ENCODE measurements around the gene RALB. TPM values are rescaled to one million over a fixed set of nuclear protein-coding genes. Genes with fewer than 3 reads are reported as not detected.

Gene RALB
- polyA plus RNA-seq, 2 of the 4 experiments (the other 2 are of a cell fraction): 72.9 to 76.5 TPM

DNA sequence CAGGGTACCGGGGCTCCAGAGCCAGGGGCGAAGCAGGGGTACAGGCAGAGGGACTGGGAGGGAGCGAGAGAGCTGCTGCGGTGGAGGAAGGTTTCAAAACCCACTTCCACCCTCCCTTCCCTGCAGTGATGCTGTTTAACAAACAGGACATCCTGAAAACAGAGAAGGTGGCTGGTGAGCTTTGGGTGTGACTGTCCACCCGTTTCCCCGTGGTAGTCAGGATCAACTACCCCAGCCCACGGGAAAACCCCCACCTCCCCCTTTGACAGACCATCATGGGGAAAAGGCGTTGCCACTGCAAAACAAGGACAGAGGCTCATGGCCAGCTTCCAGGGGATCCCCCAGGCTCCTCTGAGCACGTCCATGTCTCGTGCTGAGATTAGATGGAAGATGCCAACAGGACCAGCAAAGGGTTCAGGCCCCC is 42.4 kb upstream of the RALB start:
- no peak for FAIRE-seq
- Histone ChIP-seq H3K27ac (no peak overlapping the region), H3K4me1 (no peaks in the 10 kb centered on the region), H3K9me3 (no peaks in the 10 kb centered on the region), H3K4me3 (no peak overlapping the region), H3K4me2 (no peak overlapping the region)
- no peak for ATAC-seq
- no peak for DNase-seq (ENCODE audit: low read depth in 1 of 2, low spot score in 1 of 2)
- ChIA-PET POLR2A (interaction anchor here (0.6 to 0.9 kb wide), 2 partner anchors 13 to 1223 kb away, joined by 3 to 4 read pairs; partner anchors contain the start of gene TMEM185B), CTCF (no interaction called here)
- TF ChIP-seq HOXB13 (CRISPR knock-in tag; IDR thresholded peaks at IDR 0.05; ENCODE audit: low read depth): no peak
- no peak for TF ChIP-seq PBX3 (IDR thresholded peaks at IDR 0.05)
- TF ChIP-seq CBX8 (IDR thresholded peaks at IDR 0.05): no peak
- no peak for TF ChIP-seq POLR2A (IDR thresholded peaks at IDR 0.05; ENCODE audit: low read length)
- no peak for TF ChIP-seq BCL3 (IDR thresholded peaks at IDR 0.05)
- no peak for TF ChIP-seq NR3C1 (IDR thresholded peaks at IDR 0.05)
- no peak for TF ChIP-seq BHLHE40 (IDR thresholded peaks at IDR 0.05; ENCODE audit: low read depth, low read length)
- TF ChIP-seq, protein P1, sequence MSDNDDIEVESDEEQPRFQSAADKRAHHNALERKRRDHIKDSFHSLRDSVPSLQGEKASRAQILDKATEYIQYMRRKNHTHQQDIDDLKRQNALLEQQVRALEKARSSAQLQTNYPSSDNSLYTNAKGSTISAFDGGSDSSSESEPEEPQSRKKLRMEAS (IDR thresholded peaks at IDR 0.05): no peak
- TF ChIP-seq ZSCAN20 (CRISPR knock-in tag; IDR thresholded peaks at IDR 0.05): no peak
- TF ChIP-seq ESRRA (IDR thresholded peaks at IDR 0.05; ENCODE audit: borderline replicate concordance, low read length): no peak
- TF ChIP-seq E2F6 (IDR thresholded peaks at IDR 0.05; ENCODE audit: borderline replicate concordance, low read depth): no peak
- TF ChIP-seq PHF8 (IDR thresholded peaks at IDR 0.05; ENCODE audit: borderline replicate concordance, low read depth): no peak
- TF ChIP-seq FOSL2 (IDR thresholded peaks at IDR 0.05): no peak
- TF ChIP-seq FOSL2 (CRISPR knock-in tag; IDR thresholded peaks at IDR 0.05): no peak
- no peak for TF ChIP-seq MAFK (IDR thresholded peaks at IDR 0.05; ENCODE audit: partially characterized antibody)
- no peak for TF ChIP-seq JUNB (IDR thresholded peaks at IDR 0.05)
- no peak for TF ChIP-seq TP53 (CRISPR knock-in tag; IDR thresholded peaks at IDR 0.05)
- TF ChIP-seq RFX5 (IDR thresholded peaks at IDR 0.05): no peak
- TF ChIP-seq HDAC2 (IDR thresholded peaks at IDR 0.05): no peak
- 74% methylated on average over 10 of the region's 10 CpGs for WGBS (ENCODE audit: missing lambda C conversion rate)

GRCh38 chr2:120218181-120218580 is 34.5 kb upstream of the RALB start:
- no peak for ATAC-seq
- Histone ChIP-seq H3K4me3 (no peak overlapping the region), H3K27ac (no peak overlapping the region), H3K4me2 (no peak overlapping the region), H3K9me3 (no peaks in the 10 kb centered on the region), H3K4me1 (peaks cover 14% of the 10 kb centered on the region; the same call in 2 of the 3 replicates)
- no peak for DNase-seq (ENCODE audit: low read depth in 1 of 2, low spot score in 1 of 2)
- POLR2A ChIA-PET: interaction anchor here (1.0 to 1.7 kb wide), 2 partner anchors 9 to 34 kb away, joined by 3 to 6 read pairs; no protein-coding TSS in a partner anchor
- 92% methylated on average over 5 of the region's 5 CpGs for WGBS (ENCODE audit: missing lambda C conversion rate)
- no peak for FAIRE-seq
- CTCF ChIA-PET: interaction anchor here (0.6 to 0.8 kb wide), 2 partner anchors 43 to 453 kb away, joined by 3 to 4 read pairs; no protein-coding TSS in a partner anchor
- TF ChIP-seq RFX5 (IDR thresholded peaks at IDR 0.05) (no peak), ELK1 (IDR thresholded peaks at IDR 0.05; ENCODE audit: low read depth, low read length) (no peak), E2F6 (IDR thresholded peaks at IDR 0.05; ENCODE audit: borderline replicate concordance, low read depth) (no peak), RARB (CRISPR knock-in tag; IDR thresholded peaks at IDR 0.05) (no peak), USF2 (IDR thresholded peaks at IDR 0.05) (no peak), CBX8 (IDR thresholded peaks at IDR 0.05) (no peak), CEBPB (IDR thresholded peaks at IDR 0.05) (no peak), FOSB (CRISPR knock-in tag; IDR thresholded peaks at IDR 0.05) (no peak), ESRRA (IDR thresholded peaks at IDR 0.05; ENCODE audit: borderline replicate concordance, low read length) (no peak), JUNB (IDR thresholded peaks at IDR 0.05) (no peak), PBX3 (IDR thresholded peaks at IDR 0.05) (no peak), ZFP36 (IDR thresholded peaks at IDR 0.05; ENCODE audit: borderline replicate concordance, partially characterized antibody) (no peak), HMGXB4 (CRISPR knock-in tag; IDR thresholded peaks at IDR 0.05; ENCODE audit: borderline replicate concordance) (no peak), GATA3 (IDR thresholded peaks at IDR 0.05; ENCODE audit: borderline replicate concordance) (no peak), SREBF2 (IDR thresholded peaks at IDR 0.05) (no peak), FOSL2 (IDR thresholded peaks at IDR 0.05) (no peak), FOSL2 (CRISPR knock-in tag; IDR thresholded peaks at IDR 0.05) (no peak), HEYL (CRISPR knock-in tag; IDR thresholded peaks at IDR 0.05) (no peak), MYC (IDR thresholded peaks at IDR 0.05; ENCODE audit: borderline replicate concordance, low read length) (no peak)

Data from A549 (cell line).